ENCODE data around the gene PM20D2.

GRCh38 chr6:89209457-89209856 is 63.6 kb downstream of the PM20D2 start:
- no peak for TF ChIP-seq CTCF (CRISPR knock-in tag; IDR thresholded peaks at IDR 0.05)
- no peak for TF ChIP-seq AKNA (CRISPR knock-in tag; IDR thresholded peaks at IDR 0.05; ENCODE audit: borderline replicate concordance)
- no peak for TF ChIP-seq SUZ12 (IDR thresholded peaks at IDR 0.05; ENCODE audit: low read depth, low read length)
- no peak for TF ChIP-seq POLR2A (IDR thresholded peaks at IDR 0.05; ENCODE audit: insufficient read depth in 1 of 2, low read depth in 2 of 2, low read length in 2 of 2)
- TF ChIP-seq MYC (CRISPR knock-in tag; IDR thresholded peaks at IDR 0.05; ENCODE audit: borderline replicate concordance) = no peak
- no peak for TF ChIP-seq ZNF687 (CRISPR knock-in tag; IDR thresholded peaks at IDR 0.05)

Data from HepG2 (cell line).